H1 (cell line): ENCODE measurements around the gene MAP3K3. TPM values are rescaled to one million over a fixed set of nuclear protein-coding genes. Genes with fewer than 3 reads are reported as not detected.

Experiments used
- RBBP5 ChIP-seq: IDR thresholded peaks from 2 replicates; pipeline ENCODE4 v1.7.1; 2012; ENCODE audit warnings: low read depth, mild to moderate bottlenecking, inconsistent platforms, low read length, moderate library complexity, borderline replicate concordance
- SP2 ChIP-seq: IDR thresholded peaks from 2 replicates; pipeline ENCODE4 v1.6.1; 2012; ENCODE audit warnings: mild to moderate bottlenecking, low read length, inconsistent platforms
- polyA plus RNA-seq, 7 experiments: library from polyadenylated mRNA; depleted of rRNA in 3 of 7; stranded (reverse) in 5 of 7; unstranded in 2 of 7; fragments of >200 nt in 5 of 7; fragments of 200-250 nt in 2 of 7; gene quantifications; 1 replicate in 5 of 7; 2 replicates in 1 of 7; 4 replicates in 1 of 7; pipeline versions ENCODE4 v1.2.1 to v1.2.3, GENCODE V29; 2011 to 2013; ENCODE audit warnings: missing spikeins in 2 of 7, mixed read lengths in 2 of 7
- total RNA-seq: library from RNA; stranded (reverse); fragmentation: NEBNext Ultra II Directional; extraction: Animal tissue kit (Norgen Biotek cat#: 25700); gene quantifications from 2 replicates; pipeline ENCODE4 v1.2.1, GENCODE V29; 2021

The MAP3K3 gene
- total and polyA plus RNA-seq, 2 of the 8 experiments (the other 6 are each of a cell fraction or from before 2014, with no cell fraction given): 10.3 to 21.0 TPM

- TF ChIP-seq SP2: no peak
- TF ChIP-seq RBBP5: no peak
Measured at GRCh38 chr17:63653050-63653449, 30.8 kb downstream of the MAP3K3 start (continued).
